NCI-H146 (cell line): ENCODE data around the gene PLIN1.

ENCODE experiments used
- DNase-seq: peaks from one replicate; lab custom pipeline; 2025; lab: John Stamatoyannopoulos, UW

The PLIN1 gene

DNA sequence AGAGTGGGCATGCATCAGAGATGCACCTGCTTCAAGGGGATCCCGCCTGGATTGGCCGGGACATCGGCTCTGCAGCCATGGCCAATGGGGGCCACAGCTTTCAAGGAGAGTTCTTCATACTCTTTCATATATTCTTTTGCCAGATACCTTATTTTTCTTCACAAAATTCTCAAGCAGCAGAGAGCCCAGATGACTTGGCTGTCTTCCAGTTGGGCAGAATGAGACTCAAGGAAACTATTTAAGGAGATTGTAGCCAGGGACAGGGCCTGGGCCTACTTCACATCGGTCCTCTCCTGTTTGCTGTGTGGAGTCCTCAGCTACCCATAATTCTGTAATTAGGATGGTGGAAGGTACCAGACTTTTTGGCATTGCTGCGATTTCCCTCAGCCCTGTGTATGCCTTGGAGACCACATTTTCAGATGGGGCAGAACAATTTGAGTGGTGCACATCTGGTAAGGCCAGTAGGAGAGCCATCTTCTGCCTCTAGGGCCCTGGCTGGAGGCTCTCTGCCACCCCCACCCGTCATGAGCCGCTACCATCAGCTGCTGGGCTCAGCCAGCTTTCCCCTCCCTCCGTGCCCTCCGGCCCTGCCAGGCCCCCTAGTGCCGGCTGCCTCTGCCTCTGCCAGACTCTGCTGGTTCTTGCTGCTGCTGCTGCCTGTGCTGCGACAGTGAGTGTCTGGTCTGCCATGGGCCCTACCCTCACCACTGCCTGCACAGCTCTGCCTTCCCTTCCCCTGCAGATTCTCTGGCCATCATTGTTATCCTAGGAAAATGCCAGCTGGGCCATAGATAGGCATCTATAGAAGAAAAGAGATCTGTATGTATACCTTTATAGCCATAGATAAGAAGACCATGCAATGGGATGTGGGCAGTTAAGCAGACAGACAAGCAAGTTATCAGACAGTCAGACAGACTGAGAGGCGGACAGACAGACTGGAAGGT, 6.7 kb downstream of the PLIN1 start:
- no peak for DNase-seq

GRCh38 chr15:89671687-89672086, 7.5 kb downstream of the PLIN1 start:
- no peak for DNase-seq

GRCh38 chr15:89670971-89671560, 8.1 kb downstream of the PLIN1 start:
- DNase-seq: no peak

- no peak for DNase-seq
Observed at GRCh38 chr15:89669941-89670340, 9.2 kb downstream of the PLIN1 start.

GRCh38 chr15:89669309-89669865, 9.8 kb downstream of the PLIN1 start:
- no peak for DNase-seq

GRCh38 chr15:89668171-89668570, 11.0 kb downstream of the PLIN1 start:
- DNase-seq: no peak

DNA sequence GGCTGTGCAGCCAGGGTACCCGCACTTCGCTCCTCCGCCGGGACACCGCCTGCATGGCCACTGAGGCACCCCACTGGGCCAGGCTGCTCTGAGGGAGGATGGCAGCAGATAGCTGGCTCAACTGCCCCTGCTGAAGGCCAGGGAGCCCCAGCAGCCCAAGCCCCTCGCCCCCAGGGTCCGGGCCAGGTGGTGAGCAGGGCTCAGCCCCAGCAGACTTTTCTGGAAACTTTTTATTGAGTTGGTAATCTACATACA, 11.5 kb downstream of the PLIN1 start:
- DNase-seq: no peak

DNA sequence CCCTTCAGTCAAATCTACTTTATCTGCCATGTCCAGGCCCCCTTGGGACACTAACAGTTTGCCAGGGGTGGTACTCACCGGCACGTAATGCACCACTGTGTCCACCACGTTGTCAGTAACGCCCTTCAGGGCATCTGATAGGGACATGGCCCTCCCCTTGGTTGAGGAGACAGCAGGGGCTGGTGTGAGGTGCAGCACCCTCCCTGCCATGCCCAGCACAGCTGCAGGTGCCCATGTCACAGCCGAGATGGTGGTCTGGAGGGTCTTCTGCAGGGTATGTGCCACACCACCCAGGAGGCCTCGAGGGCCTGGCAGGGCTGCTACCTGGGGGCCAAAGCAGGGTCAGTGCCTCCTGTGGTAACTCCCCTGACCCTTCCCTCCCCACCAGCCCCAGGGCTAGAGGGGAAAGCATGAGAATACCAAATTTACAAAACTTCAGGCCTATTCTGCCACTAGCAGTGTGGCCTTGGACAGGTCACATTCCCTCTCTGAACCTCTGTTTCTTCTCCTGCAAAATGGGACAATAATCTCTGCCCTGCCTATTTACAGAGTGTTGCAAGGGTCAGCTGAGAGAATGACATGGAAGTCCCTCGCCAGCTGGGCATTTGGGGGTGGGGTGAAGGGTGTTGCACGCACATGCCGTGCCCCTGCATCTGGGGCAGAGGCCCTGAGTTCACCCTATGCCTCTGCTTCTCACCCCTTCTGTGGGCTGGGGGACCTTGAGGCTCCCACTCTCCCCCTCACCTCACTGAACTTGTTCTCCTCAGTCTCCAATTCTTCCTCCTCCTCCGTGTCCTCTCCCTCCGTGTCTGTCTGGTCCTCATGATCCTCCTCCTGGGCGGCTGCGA, 12.1 kb downstream of the PLIN1 start:
- no peak for DNase-seq

DNA sequence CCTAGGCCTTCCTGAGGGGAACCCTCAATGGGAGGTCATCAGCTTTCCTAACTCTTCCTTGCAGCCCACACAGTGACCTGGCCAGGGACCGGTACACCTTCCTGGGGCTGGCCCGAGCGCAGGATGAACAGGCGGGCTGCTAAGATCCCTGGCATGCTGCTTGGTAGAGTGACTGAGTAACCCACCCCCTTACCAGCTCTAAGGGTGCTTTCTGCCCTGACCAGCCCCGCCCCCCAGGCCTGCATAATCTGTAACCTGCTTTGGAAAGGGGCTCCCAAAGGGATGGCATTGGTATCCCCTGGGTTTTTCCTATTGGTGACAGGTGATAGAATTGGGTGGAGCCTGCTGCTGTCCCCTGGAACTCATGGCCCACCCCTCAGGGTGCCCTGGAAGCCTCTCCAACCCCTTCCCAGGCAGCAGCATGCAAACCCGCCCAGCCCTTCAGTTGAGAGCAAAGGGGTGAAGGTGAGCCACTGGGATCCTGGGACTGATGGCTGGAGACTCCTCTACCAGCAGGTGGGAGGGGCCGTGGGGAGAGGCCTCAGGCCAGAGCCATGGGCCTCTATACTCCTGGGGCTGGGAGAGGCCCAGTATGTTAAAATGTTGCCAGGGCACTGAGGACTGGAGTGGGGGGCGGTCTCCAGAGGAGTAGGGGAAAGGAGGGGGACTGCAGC, 12.8 kb downstream of the PLIN1 start:
- DNase-seq: no peak

DNA sequence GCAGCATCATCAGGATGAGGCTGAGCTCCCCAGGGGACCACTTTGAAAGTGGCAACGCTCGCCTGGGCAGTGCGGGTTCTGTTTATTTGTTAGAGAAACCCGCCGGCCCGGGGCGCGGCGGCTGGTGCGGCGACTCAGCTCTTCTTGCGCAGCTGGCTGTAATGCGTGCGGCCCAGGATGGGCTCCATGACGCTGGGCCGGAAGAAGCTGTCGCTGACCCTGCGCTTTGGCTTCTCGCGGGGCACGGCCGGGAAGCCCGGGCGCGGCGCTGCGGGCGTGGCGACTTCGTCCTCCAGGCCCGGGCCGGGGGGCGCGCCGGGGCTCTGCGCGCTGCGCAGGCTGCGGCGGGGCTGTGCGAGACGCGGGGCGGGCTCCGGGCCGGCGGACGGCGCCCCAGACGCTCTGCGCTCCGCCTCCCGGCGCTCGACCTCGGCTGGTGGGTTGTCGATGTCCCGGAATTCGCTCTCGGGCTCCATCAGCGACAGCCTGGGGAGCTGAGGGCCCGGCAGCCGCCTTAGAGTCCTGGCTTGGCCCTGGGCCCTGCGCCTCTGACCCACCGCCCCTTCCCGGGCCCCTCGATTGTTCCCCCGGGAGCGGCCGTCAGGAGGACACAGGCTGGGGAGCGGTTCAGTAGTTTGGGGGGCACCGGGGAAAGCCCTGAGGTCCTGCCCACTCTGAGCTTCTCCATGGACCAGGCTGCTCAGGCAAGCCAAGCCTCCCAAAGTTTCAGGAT, 13.6 kb downstream of the PLIN1 start:
- DNase-seq: peak; percentile 65

DNA sequence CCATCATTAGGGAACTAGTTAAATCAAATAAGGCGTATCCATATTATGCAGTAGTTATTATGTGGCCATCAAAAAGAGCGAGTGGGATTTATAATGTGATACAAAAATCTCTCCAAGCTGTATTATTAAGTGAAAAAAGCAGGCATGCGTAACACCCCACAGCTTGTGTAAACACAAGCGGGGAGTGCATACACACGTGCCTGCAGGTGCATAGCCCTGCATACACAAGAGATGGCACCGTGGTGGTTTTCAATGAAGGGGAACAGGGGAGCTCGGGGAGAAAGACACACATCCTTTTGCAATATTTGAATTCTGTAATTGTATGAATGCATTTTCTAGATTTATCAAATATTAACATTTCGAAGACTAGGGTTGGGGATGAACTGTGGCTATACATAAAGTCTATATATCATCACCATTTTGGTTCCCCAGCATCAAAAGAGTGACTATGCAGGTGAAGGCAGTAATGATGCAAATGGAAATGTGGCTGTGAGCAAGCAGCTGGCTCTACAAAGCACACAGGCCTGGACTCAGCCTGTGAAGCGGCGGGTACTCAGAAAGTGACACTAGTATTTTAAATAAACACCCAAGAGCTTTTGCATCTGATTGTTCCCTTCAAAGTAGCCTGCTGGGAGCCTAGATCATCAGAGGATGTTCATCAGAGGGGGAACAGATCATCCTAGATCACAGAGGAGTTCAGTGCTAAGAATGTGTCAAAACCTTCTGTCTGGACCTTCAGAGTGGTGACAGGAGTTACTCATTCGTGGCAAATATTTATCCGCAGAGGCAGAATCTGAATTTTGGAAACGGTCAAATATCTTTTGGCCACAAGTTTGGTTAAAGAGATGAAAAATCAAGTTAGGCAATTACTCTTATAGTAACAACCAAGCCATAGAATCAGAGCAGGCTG, 14.5 kb downstream of the PLIN1 start:
- peak; percentile 77 for DNase-seq

GRCh38 chr15:89662893-89663626, 16.1 kb downstream of the PLIN1 start:
- no peak for DNase-seq

DNA sequence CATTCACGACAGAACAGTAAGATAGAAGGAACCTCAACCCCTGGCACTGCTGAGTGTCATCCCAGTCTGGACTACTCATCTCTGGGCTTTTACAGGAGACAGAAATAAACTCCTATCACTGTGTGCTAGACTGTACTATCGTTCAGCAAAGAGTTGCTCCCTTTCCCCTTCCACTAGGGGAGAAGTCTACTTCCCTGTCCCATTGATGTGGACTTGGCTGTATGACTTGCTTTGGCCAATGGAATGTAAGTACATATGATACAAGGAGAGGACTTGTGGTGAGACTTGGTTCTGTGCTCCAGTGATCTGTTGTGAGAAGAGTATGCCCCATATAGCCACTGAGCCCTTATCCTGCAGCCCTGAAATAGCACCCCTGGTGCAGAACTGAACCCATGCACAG, 18.6 kb downstream of the PLIN1 start:
- no peak for DNase-seq

DNA sequence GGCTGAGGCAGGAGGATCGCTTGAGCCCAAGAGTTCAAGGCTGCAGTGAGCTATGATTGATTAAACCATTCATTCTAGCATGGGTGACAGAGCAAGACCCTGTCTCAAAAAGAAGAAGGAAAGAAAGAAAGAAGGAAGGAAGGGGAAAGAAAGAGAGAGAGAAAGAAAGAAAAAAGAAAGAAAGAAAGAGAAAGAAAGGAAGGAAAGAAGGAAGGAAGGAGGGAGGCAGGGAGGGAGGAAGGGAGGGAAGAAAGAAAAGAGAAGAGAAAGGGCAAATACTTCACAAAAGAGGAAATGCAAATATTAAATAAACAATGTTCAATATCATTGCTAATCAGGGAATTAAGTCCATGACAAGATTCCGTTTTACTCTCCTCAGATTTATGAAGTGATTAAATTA, 19.9 kb downstream of the PLIN1 start:
- no peak for DNase-seq

GRCh38 chr15:89657686-89658200, 21.4 kb downstream of the PLIN1 start:
- no peak for DNase-seq

DNA sequence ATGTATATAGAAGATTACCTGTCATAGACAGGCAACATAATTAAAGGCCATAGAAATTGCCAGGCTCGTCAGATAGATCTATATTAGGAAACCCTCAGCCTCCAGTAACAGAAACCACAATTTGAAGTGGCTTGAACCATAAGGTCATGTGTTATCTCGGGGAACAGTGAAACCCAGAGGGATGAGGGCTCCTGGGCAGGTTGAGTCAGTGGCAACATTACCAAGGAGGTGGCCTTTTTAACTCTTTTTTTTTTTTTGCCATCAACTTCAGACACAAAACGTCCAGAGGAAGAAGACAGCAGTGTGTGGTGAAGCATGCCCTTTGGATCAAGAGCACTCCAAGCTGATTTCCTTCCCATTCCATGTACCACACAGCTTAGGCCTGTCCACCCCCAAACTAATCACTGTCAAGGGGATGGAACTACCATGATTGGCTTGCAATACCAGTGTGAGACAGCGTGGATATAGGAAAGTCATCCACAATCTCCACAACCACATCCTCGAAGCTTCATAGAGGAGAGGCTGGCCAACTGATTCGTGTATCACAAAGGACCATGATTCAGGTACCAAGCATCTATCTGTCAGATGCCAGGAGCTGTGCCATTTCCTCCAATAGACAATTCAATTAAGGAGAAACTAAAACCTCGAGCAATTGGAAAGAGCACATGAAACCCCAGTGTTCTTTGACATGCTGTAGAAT, 22.9 kb downstream of the PLIN1 start:
- DNase-seq: no peak

DNA sequence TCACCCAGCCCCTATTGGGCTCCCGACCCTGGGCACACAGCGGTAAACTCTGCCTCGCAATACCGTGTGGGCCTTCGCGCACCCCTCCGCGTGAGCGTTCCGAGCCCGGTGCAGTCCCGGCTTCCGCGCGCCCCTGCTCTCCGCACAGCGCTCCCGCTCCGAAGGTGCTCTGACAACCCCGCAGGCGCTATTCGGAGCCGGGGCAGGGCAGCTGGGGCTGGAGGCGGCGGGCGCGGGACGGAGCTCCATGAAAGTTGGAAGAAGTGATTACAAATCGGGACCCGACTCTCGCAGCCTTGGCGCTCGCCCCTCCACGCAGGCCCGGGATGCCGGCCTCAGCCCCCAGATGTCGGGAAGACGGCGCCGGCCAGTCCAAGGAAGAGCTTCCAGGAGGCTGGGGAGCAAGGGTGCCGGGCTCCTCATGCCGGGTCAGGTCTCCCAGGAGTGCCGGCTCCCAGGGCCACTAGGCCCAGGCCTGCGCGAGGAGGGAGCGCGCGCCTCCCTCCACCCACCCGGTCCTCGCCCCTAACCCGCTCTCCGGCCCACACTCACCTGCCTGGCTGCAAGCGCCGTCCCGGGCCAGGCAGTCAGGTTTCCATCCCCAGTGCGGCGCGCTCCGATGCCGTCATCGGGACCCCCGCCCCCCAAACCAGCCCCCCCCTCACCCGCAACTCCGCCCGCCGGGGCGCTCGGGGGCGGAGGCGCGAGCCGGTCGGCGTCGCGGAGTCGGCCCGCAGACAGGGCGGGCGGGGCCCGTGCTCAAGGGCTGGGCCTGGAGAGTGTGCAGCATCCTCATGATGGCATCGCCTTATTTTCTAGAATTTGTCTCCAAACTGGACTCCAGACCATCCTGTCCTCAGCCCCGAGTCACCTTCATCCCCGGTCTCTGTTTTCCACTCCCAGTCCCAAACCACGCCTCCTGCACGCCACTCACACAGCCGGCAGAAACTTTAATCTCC, 24.0 kb downstream of the PLIN1 start, which contains the start of gene KIF7:
Gene KIF7 (minus strand): TSS at position 621 of the 959 bp plus-strand sequence. CDS start 2,537 bp downstream, outside the sequence.
- DNase-seq: peak; percentile 41
